ENCODE results near the gene FGF7. TPM values are rescaled to one million over a fixed set of nuclear protein-coding genes. Genes with fewer than 3 reads are reported as not detected.

Gene FGF7
- total and polyA plus RNA-seq, 10 of the 15 experiments (the other 5 are each of a cell fraction or from before 2014, with no cell fraction given), result 0.08 TPM; not detected in 9

DNA sequence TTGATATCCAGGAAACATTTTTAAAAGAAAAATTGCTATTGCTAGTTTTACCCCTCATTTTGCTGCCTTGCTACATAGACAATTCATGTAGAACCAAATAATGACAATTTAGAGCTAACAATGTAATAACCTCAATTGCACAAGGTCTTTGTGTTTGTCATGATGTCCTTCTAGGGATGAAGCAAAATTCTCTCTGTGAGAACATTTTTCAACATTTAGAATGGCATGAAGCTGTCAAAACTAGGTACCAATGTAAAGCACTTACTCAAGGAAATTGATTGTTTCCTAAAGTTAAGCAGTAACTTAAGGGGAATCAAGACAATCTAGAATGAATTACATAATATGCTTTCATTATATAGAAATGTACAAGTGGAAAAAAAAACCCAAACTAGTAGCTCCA, 7.9 kb upstream of the FGF7 start (continued):
- no peak for TF ChIP-seq HDGF (IDR thresholded peaks at IDR 0.05)
- TF ChIP-seq IRF4 (IDR thresholded peaks at IDR 0.05; ENCODE audit: low read depth, low read length), result no peak
- TF ChIP-seq CBFB (IDR thresholded peaks at IDR 0.05; ENCODE audit: low read depth), result no peak
- no peak for TF ChIP-seq ETV6 (conservative IDR thresholded peaks at IDR 0.05 in 1 of 2, IDR thresholded peaks at IDR 0.05 in 1 of 2; ENCODE audit: borderline replicate concordance in 1 of 2, low read depth in 1 of 2)
- TF ChIP-seq PAX8 (IDR thresholded peaks at IDR 0.05), result no peak
- no peak for TF ChIP-seq YBX1 (IDR thresholded peaks at IDR 0.05)

- CTCF ChIA-PET, result interaction anchor here (1.0 to 1.3 kb wide), 2 partner anchors 554 to 1058 kb away, joined by 3 to 4 read pairs; no protein-coding TSS in a partner anchor
- Histone ChIP-seq H3K4me1 (ENCODE audit: control insufficient read depth, insufficient read depth, low read length) (no peaks in the 10 kb centered on the region), H3K79me2 (ENCODE audit: control insufficient read depth, insufficient read depth, low read length) (no peaks in the 10 kb centered on the region), H3K27me3 (replicated peaks in 1 of 2; ENCODE audit: control insufficient read depth in 2 of 2, insufficient read depth in 2 of 2, low read length in 1 of 2) (no peaks in the 10 kb centered on the region), H3K4me2 (ENCODE audit: control insufficient read depth, insufficient read depth) (no peak overlapping the region), H3K9me3 (replicated peaks; ENCODE audit: control insufficient read depth, insufficient read depth, low read length) (no peaks in the 10 kb centered on the region), H3K9ac (ENCODE audit: control insufficient read depth, insufficient read depth, low read length) (no peak overlapping the region), H2AFZ (ENCODE audit: control insufficient read depth, low read depth, low read length) (no peak overlapping the region), H3K4me3 (no peak overlapping the region), H3K27ac (ENCODE audit: control insufficient read depth, insufficient read depth) (no peak overlapping the region), H3K36me3 (ENCODE audit: control insufficient read depth in 2 of 2, insufficient read depth in 2 of 2, low read length in 1 of 2) (no peaks in the 10 kb centered on the region), H4K20me1 (ENCODE audit: control insufficient read depth, insufficient read depth) (no peaks in the 10 kb centered on the region)
- DNase-seq (ENCODE audit: low read depth, low spot score), result no peak
- ATAC-seq, result no peak
- in situ Hi-C loops (cut with MboI), result no loop called here
- 38% methylated on average over 1 of the region's 1 CpG for WGBS (ENCODE audit: insufficient coverage, insufficient replicate concordance, low lambda C conversion rate, missing lambda C conversion rate)
- intact Hi-C loops (cut with micrococcal nuclease; ENCODE audit: unreplicated experiment), result no loop called here
- RAD21 ChIA-PET (ENCODE audit: unreplicated experiment), result no interaction called here
- POLR2A ChIA-PET, result no interaction called here
- TF ChIP-seq ELK1 (IDR thresholded peaks at IDR 0.05; ENCODE audit: low read depth, low read length) (no peak), HDGF (IDR thresholded peaks at IDR 0.05) (no peak), ZNF274 (IDR thresholded peaks at IDR 0.05; ENCODE audit: insufficient read depth, insufficient read length) (no peak), TBL1XR1 (IDR thresholded peaks at IDR 0.05; ENCODE audit: low read depth, low read length) (no peak)
- BruUV-seq (replicated peaks), result no TSS peak
- SMC1A ChIA-PET (ENCODE audit: uncharacterized antibody, unreplicated experiment), result interaction anchor here (0.6 kb wide), 1 partner anchor 10 kb away, joined by 3 read pairs; no protein-coding TSS in a partner anchor
- no peak for FAIRE-seq
Observed at GRCh38 chr15:49415638-49416037, 7.4 kb upstream of the FGF7 start.
